SU-DHL-6 (cell line): ENCODE results near the gene OAF.

ENCODE experiments used
- H2AFZ ChIP-seq: fragments of 200-600 bp; sonication (generic); 2 replicates; pipeline ENCODE4 v1.6.1; 2014; ENCODE audit warnings: low read depth, mild to moderate bottlenecking, moderate library complexity, mixed read lengths, antibody characterized with exemption, low read length; ENCODE audit not compliant: severe bottlenecking
- H3F3A ChIP-seq: fragments of 200-600 bp; shearing (Covaris generic); 2 replicates; pipeline ENCODE4 v1.6.0; 2016; ENCODE audit warnings: antibody characterized with exemption, mild to moderate bottlenecking; ENCODE audit not compliant: insufficient read depth
- H3K27ac ChIP-seq: fragments of 200-600 bp; sonication (generic); 2 replicates; pipeline ENCODE4 v1.5.1; 2016; ENCODE audit warnings: low read depth, mild to moderate bottlenecking, low read length, moderate library complexity, mixed read lengths
- H3K27me3 ChIP-seq: fragments of 200-600 bp; sonication (generic), shearing (Covaris generic); 2 replicates; pipeline ENCODE4 v1.6.0; 2014; ENCODE audit warnings: mild to moderate bottlenecking, low read length
- H3K36me3 ChIP-seq: fragments of 200-600 bp; sonication (generic); 2 replicates; pipeline ENCODE4 v1.6.1; 2014; ENCODE audit warnings: mild to moderate bottlenecking, low read length, mixed read lengths
- H3K4me2 ChIP-seq: fragments of 300-600, 200-600 bp; shearing (Covaris generic), sonication (generic); 2 replicates; pipeline ENCODE4 v1.6.0; 2014; ENCODE audit warnings: low read length, low read depth, mild to moderate bottlenecking; ENCODE audit not compliant: poor library complexity, severe bottlenecking
- H3K4me3 ChIP-seq: fragments of 200-600 bp; sonication (generic); 2 replicates; pipeline ENCODE4 v1.5.1; 2014; ENCODE audit warnings: antibody characterized with exemption, low read length, mild to moderate bottlenecking, mixed read lengths; ENCODE audit not compliant: insufficient read depth, poor library complexity, severe bottlenecking
- H3K79me2 ChIP-seq: fragments of 200-600 bp; sonication (generic); 2 replicates; pipeline ENCODE4 v1.6.1; 2014; ENCODE audit warnings: mild to moderate bottlenecking, low read length, moderate library complexity; ENCODE audit not compliant: insufficient read depth
- H3K9ac ChIP-seq: fragments of 200-600 bp; sonication (generic); 2 replicates; pipeline ENCODE4 v1.7.0; 2014; ENCODE audit warnings: mild to moderate bottlenecking, low read length
- H3K9me2 ChIP-seq: fragments of 200-600 bp; sonication (generic); replicated peaks from 2 replicates; pipeline ENCODE4 v1.6.1; 2014; ENCODE audit warnings: low read length; ENCODE audit not compliant: insufficient read depth
- H3K9me3 ChIP-seq: fragments of 200-600 bp; sonication (generic); 2 replicates; pipeline ENCODE4 v1.6.1; 2014; ENCODE audit warnings: low read length, mixed read lengths; ENCODE audit not compliant: insufficient read depth
- H4K20me1 ChIP-seq: fragments of 200-600 bp; sonication (generic); 2 replicates; pipeline ENCODE4 v1.6.1; 2014; ENCODE audit warnings: low read depth, mild to moderate bottlenecking, antibody characterized with exemption, low read length, moderate library complexity, mixed read lengths
- CTCF ChIP-seq: fragments of 200-600 bp; sonication (generic); IDR thresholded peaks from one replicate; pipeline ENCODE4 v1.5.1; 2017; ENCODE audit warnings: antibody characterized with exemption, mild to moderate bottlenecking, low read length, moderate library complexity; ENCODE audit not compliant: insufficient read depth, poor library complexity, severe bottlenecking
- EZH2phosphoT487 ChIP-seq: fragments of 200-600 bp; sonication (generic), shearing (Covaris generic); conservative IDR thresholded peaks from 2 replicates; pipeline ENCODE4 v1.6.1; 2018; ENCODE audit warnings: mild to moderate bottlenecking, antibody characterized with exemption, low read length, moderate library complexity, mixed read lengths

OAF gene

GRCh38 chr11:120259241-120259640 is 48.4 kb downstream of the OAF start:
- H3K36me3 ChIP-seq = no peaks in the 10 kb centered on the region
- H3K27ac ChIP-seq = no peak overlapping the region
- no peaks in the 10 kb centered on the region for H3K79me2 ChIP-seq
- no peak overlapping the region for H2AFZ ChIP-seq
- no peaks in the 10 kb centered on the region for H3K9me2 ChIP-seq
- H3F3A ChIP-seq = no peaks in the 10 kb centered on the region
- H3K4me2 ChIP-seq = no peak overlapping the region
- no peaks in the 10 kb centered on the region for H3K27me3 ChIP-seq
- H3K9me3 ChIP-seq = no peaks in the 10 kb centered on the region
- TF ChIP-seq EZH2phosphoT487 = no peak
- no peak for TF ChIP-seq CTCF
- no peaks in the 10 kb centered on the region for H4K20me1 ChIP-seq
- no peak overlapping the region for H3K9ac ChIP-seq
- no peak overlapping the region for H3K4me3 ChIP-seq

GRCh38 chr11:120259988-120260565 is 49.2 kb downstream of the OAF start:
- no peaks in the 10 kb centered on the region for H3K9me2 ChIP-seq
- no peaks in the 10 kb centered on the region for H3K9me3 ChIP-seq
- H3K9ac ChIP-seq = no peak overlapping the region
- no peaks in the 10 kb centered on the region for H4K20me1 ChIP-seq
- no peak overlapping the region for H3K4me3 ChIP-seq
- no peak overlapping the region for H3K27ac ChIP-seq
- H2AFZ ChIP-seq = no peak overlapping the region
- H3F3A ChIP-seq = no peaks in the 10 kb centered on the region
- H3K79me2 ChIP-seq = no peaks in the 10 kb centered on the region
- no peak overlapping the region for H3K4me2 ChIP-seq
- H3K36me3 ChIP-seq = no peaks in the 10 kb centered on the region
- TF ChIP-seq CTCF (no peak), EZH2phosphoT487 (no peak)
- H3K27me3 ChIP-seq = no peaks in the 10 kb centered on the region

- Histone ChIP-seq H4K20me1 (no peaks in the 10 kb centered on the region), H3K9me2 (no peaks in the 10 kb centered on the region), H3K9me3 (no peaks in the 10 kb centered on the region), H3K4me3 (no peak overlapping the region), H3K27me3 (no peaks in the 10 kb centered on the region), H3K36me3 (no peaks in the 10 kb centered on the region), H3K27ac (no peak overlapping the region), H3K4me2 (no peak overlapping the region), H2AFZ (no peak overlapping the region), H3K79me2 (no peaks in the 10 kb centered on the region), H3K9ac (no peak overlapping the region), H3F3A (no peaks in the 10 kb centered on the region)
- TF ChIP-seq EZH2phosphoT487 = no peak
- TF ChIP-seq CTCF = no peak
These were observed 49.8 kb downstream of the OAF start for GRCh38 chr11:120260616-120261015.

GRCh38 chr11:120261321-120261720 is 50.5 kb downstream of the OAF start:
- Histone ChIP-seq H2AFZ (no peak overlapping the region), H3K27me3 (no peaks in the 10 kb centered on the region), H3K36me3 (no peaks in the 10 kb centered on the region), H3K27ac (no peak overlapping the region), H3K79me2 (no peaks in the 10 kb centered on the region), H3K9me3 (no peaks in the 10 kb centered on the region), H4K20me1 (no peaks in the 10 kb centered on the region), H3K9ac (no peak overlapping the region), H3F3A (no peaks in the 10 kb centered on the region), H3K9me2 (no peaks in the 10 kb centered on the region), H3K4me2 (no peak overlapping the region), H3K4me3 (no peak overlapping the region)
- TF ChIP-seq CTCF (no peak), EZH2phosphoT487 (no peak)
